A549 (cell line): ENCODE results near the gene HOGA1. TPM values are rescaled to one million over a fixed set of nuclear protein-coding genes. Genes with fewer than 3 reads are reported as not detected.

Experiments used
- ATAC-seq, 2 experiments: fragments of 200-7000 bp in 1 of 2; fragments of >200 bp in 1 of 2; cut with Nextera tagmentation in 1 of 2; cut with Tn5 transposase in 1 of 2; 3 replicates each; pipeline versions ENCODE4 v1.8.0 to v1.9.1; 2018 to 2020; ENCODE audit warnings: mild to moderate bottlenecking in 1 of 2, moderate library complexity in 1 of 2
- CTCF ChIA-PET: fragments of 300-600 bp; sonication (Branson Sonifier 250); formaldehyde crosslinking; extraction: SDS; loops from one replicate; lab custom pipeline; 2021; ENCODE audit warnings: antibody characterized with exemption, inconsistent platforms; lab: Yijun Ruan, JAX
- POLR2A ChIA-PET: fragments of 350-600 bp; formaldehyde crosslinking; extraction: SDS; loops from one replicate; lab custom pipeline; 2021; ENCODE audit warnings: antibody characterized with exemption, inconsistent platforms; lab: Yijun Ruan, JAX
- DNase-seq, 2 experiments: peaks; one replicate each; pipeline versions ENCODE4 v3.0.0 to v3.0.0-alpha.2; 2011 to 2016; ENCODE audit warnings: low read depth in 1 of 2, low spot score in 1 of 2
- FAIRE-seq: peaks from 2 replicates; lab custom pipeline; 2011; peaks lifted over from hg19 to GRCh38; lab: Jason Lieb, UNC
- H3K27ac ChIP-seq, 2 experiments: fragments of >200 bp; sonication (Bioruptor Twin); formaldehyde crosslinking; 3 replicates each; pipeline ENCODE4 v1.5.1; 2016 to 2017
- H3K4me1 ChIP-seq: fragments of >200 bp; sonication (Bioruptor Twin); formaldehyde crosslinking; 3 replicates; pipeline ENCODE4 v1.6.1; 2016
- H3K4me2 ChIP-seq: fragments of >200 bp; sonication (Bioruptor Twin); formaldehyde crosslinking; 3 replicates; pipeline ENCODE4 v1.6.1; 2016
- H3K4me3 ChIP-seq: fragments of >200 bp; sonication (Bioruptor Twin); formaldehyde crosslinking; 3 replicates; pipeline ENCODE4 v1.5.1; 2016
- H3K9me3 ChIP-seq: fragments of >200 bp; sonication (Bioruptor Twin); formaldehyde crosslinking; 3 replicates; pipeline ENCODE4 v1.6.1; 2016
- ATOH8 ChIP-seq: fragments of 250-450 bp; sonication (Bioruptor Pico); IDR thresholded peaks from 2 replicates; pipeline ENCODE4 v1.5.0; 2020; ENCODE audit warnings: low read depth, mild to moderate bottlenecking, moderate library complexity
- BHLHE40 ChIP-seq: IDR thresholded peaks from 2 replicates; pipeline ENCODE4 v1.6.1; 2012; ENCODE audit warnings: low read depth, low read length, inconsistent platforms
- CEBPB ChIP-seq, 2 experiments: fragments of >200 bp in 1 of 2; sonication (Bioruptor Twin) in 1 of 2; formaldehyde crosslinking in 1 of 2; IDR thresholded peaks; 2 replicates each; pipeline ENCODE4 v1.6.1; 2012 to 2016
- CHD4 ChIP-seq: fragments of 200-600 bp; sonication (generic); IDR thresholded peaks from 2 replicates; pipeline ENCODE4 v1.6.1; 2016; ENCODE audit warnings: antibody characterized with exemption, mild to moderate bottlenecking, borderline replicate concordance
- ESRRA ChIP-seq: fragments of 150-350 bp; IDR thresholded peaks from 2 replicates; pipeline ENCODE4 v1.6.1; 2014; ENCODE audit warnings: mild to moderate bottlenecking, low read length, borderline replicate concordance
- GATA3 ChIP-seq: IDR thresholded peaks from 2 replicates; pipeline ENCODE4 v1.6.1; 2012; ENCODE audit warnings: borderline replicate concordance
- HDAC2 ChIP-seq: fragments of 200-600 bp; sonication (generic); IDR thresholded peaks from 2 replicates; pipeline ENCODE4 v1.6.1; 2016
- HOXB5 ChIP-seq: fragments of 250-450 bp; sonication (Bioruptor Pico); IDR thresholded peaks from 2 replicates; pipeline ENCODE4 v1.5.0; 2020; ENCODE audit warnings: mild to moderate bottlenecking, moderate library complexity
- JUNB ChIP-seq: fragments of >200 bp; sonication (Bioruptor Twin); formaldehyde crosslinking; IDR thresholded peaks from 2 replicates; pipeline ENCODE4 v1.6.1; 2016
- KDM1A ChIP-seq: fragments of 200-600 bp; sonication (generic); IDR thresholded peaks from 2 replicates; pipeline ENCODE4 v1.6.1; 2016; ENCODE audit warnings: low read depth, mild to moderate bottlenecking
- MAFK ChIP-seq: fragments of 450-650 bp; IDR thresholded peaks from 2 replicates; pipeline ENCODE4 v1.6.1; 2014; ENCODE audit not compliant: partially characterized antibody
- MAX ChIP-seq: IDR thresholded peaks from 2 replicates; pipeline ENCODE4 v1.6.1; 2012
- MYC ChIP-seq: IDR thresholded peaks from 2 replicates; pipeline ENCODE4 v1.6.1; 2012; ENCODE audit warnings: mild to moderate bottlenecking, inconsistent platforms, low read length, improper control_type of control experiment, borderline replicate concordance
- NPAS2 ChIP-seq: fragments of 250-450 bp; sonication (Bioruptor Pico); IDR thresholded peaks from 2 replicates; pipeline ENCODE4 v1.8.0; 2022; ENCODE audit warnings: mild to moderate bottlenecking, moderate library complexity, borderline replicate concordance
- NR3C1 ChIP-seq: fragments of >200 bp; sonication (Bioruptor Twin); formaldehyde crosslinking; IDR thresholded peaks from 3 replicates; pipeline ENCODE4 v1.6.1; 2017
- PHF8 ChIP-seq: fragments of 200-600 bp; sonication (generic); IDR thresholded peaks from 2 replicates; pipeline ENCODE4 v1.6.1; 2016; ENCODE audit warnings: low read depth, mild to moderate bottlenecking, antibody characterized with exemption, moderate library complexity, borderline replicate concordance
- POLR2AphosphoS2 ChIP-seq: conservative IDR thresholded peaks from 2 replicates; pipeline ENCODE4 v1.6.1; 2012; ENCODE audit warnings: low read length, improper control_type of control experiment, inconsistent platforms
- RARB ChIP-seq: fragments of 250-450 bp; sonication (Bioruptor Pico); IDR thresholded peaks from 2 replicates; pipeline ENCODE4 v1.8.0; 2021; ENCODE audit warnings: mild to moderate bottlenecking, moderate library complexity
- RFX5 ChIP-seq: fragments of 450-650 bp; IDR thresholded peaks from 2 replicates; pipeline ENCODE4 v1.7.1; 2014; ENCODE audit warnings: antibody characterized with exemption, mild to moderate bottlenecking, moderate library complexity
- RNF2 ChIP-seq: fragments of 200-600 bp; sonication (generic); IDR thresholded peaks from 2 replicates; pipeline ENCODE4 v1.6.1; 2016; ENCODE audit warnings: low read depth, mild to moderate bottlenecking, antibody characterized with exemption, moderate library complexity, borderline replicate concordance
- SMC3 ChIP-seq: fragments of >200 bp; sonication (Bioruptor Twin); formaldehyde crosslinking; IDR thresholded peaks from 3 replicates; pipeline ENCODE4 v1.6.1; 2018; ENCODE audit warnings: inconsistent platforms
- SREBF2 ChIP-seq: fragments of 450-650 bp; IDR thresholded peaks from 2 replicates; pipeline ENCODE4 v1.6.1; 2014; ENCODE audit warnings: mild to moderate bottlenecking, moderate library complexity
- TP53 ChIP-seq: fragments of 250-450 bp; sonication (Bioruptor Pico); IDR thresholded peaks from 2 replicates; pipeline ENCODE4 v1.5.0; 2021; ENCODE audit warnings: mild to moderate bottlenecking, moderate library complexity
- ZC3H11A ChIP-seq: fragments of 450-650 bp; IDR thresholded peaks from 2 replicates; pipeline ENCODE4 v1.6.1; 2014; ENCODE audit warnings: antibody characterized with exemption, mild to moderate bottlenecking
- WGBS: methylation state at CpG from one replicate; pipeline ENCODE4 v1.1.6; 2017; ENCODE audit errors: missing lambda C conversion rate; 5-methylcytosine and 5-hydroxymethylcytosine counted together
- polyA plus RNA-seq, 4 experiments: library from polyadenylated mRNA; depleted of rRNA in 3 of 4; stranded (reverse); fragments of >200 nt; fragmentation: RNase III in 1 of 4; extraction: RNeasy Plus Mini Kit Qiagen cat#74134 plus additional on column Dnase treatment in 1 of 4; gene quantifications; 2 replicates in 3 of 4; 3 replicates in 1 of 4; pipeline ENCODE4 v1.2.3, GENCODE V29; 2011 to 2017
- TF ChIP-seq, protein P1 (sequence below): IDR thresholded peaks from 2 replicates; pipeline ENCODE4 v1.6.1; 2012; ENCODE audit warnings: low read depth, borderline replicate concordance
- TF ChIP-seq, protein P2 (sequence below): fragments of >200 bp; sonication (Bioruptor Twin); formaldehyde crosslinking; IDR thresholded peaks from 2 replicates; pipeline ENCODE4 v1.6.1; 2016
- TF ChIP-seq, protein P3 (sequence below): fragments of >200 bp; sonication (Bioruptor Twin); formaldehyde crosslinking; IDR thresholded peaks from 3 replicates; pipeline ENCODE4 v1.5.1; 2016
- TF ChIP-seq, protein P4 (sequence below): fragments of 200-600 bp; sonication (generic); IDR thresholded peaks from 2 replicates; pipeline ENCODE4 v1.6.1; 2016; ENCODE audit warnings: antibody characterized with exemption, mild to moderate bottlenecking, moderate library complexity

The HOGA1 gene
- polyA plus RNA-seq, 2 of the 4 experiments (the other 2 are of a cell fraction) = 2.0 to 3.1 TPM

DNA sequence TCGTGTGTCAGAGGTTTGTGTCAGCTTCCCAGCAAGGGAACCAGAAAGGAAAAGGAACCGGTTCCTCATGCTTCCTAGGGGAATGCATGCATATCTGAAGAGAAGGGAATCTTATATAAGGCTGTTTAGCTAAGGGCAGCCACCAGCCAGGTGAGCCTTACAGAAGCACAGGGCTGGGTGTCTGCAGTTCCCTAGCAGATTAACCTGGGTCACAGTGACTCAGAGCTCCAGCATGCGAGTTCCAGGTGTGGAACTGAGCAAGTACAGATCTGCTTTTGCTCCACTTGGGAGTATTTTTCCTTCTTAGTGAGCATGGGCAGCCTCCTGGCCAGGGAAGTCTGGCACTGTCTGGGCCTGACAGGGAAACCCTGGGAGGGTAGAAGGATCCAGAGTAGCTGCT is 12.6 kb upstream of the HOGA1 start:
- WGBS = 73% methylated on average over 3 of the region's 3 CpGs
- Histone ChIP-seq H3K4me1 (peaks cover 56% of the 10 kb centered on the region), H3K9me3 (no peaks in the 10 kb centered on the region)
- FAIRE-seq = no peak
- TF ChIP-seq SREBF2 (no peak), MAFK (no peak), NPAS2 (no peak), RFX5 (no peak), HDAC2 (no peak), BHLHE40 (no peak), JUNB (no peak)
- TF ChIP-seq, all 56 proteins: peak for 0
- Histone ChIP-seq H3K27ac (peak overlapping the region; percentile 91 to 93), H3K4me2 (peak overlapping the region; percentile 72), H3K4me3 (no peak overlapping the region)
- DNase-seq = no peak
- no peak for ATAC-seq
- POLR2A ChIA-PET = interaction anchor here (0.6 to 1.0 kb wide), 3 partner anchors 13 to 41 kb away, joined by 3 to 4 read pairs (median 3); partner anchors contain the start of gene HOGA1
- CTCF ChIA-PET = interaction anchor here (0.6 to 33.8 kb wide), 44 partner anchors 15 to 189 kb away, joined by 3 to 1048 read pairs (median 5); partner anchors contain the start of genes AVPI1, C10orf62, HOGA1 and MORN4

GRCh38 chr10:97572214-97572989 is 11.8 kb upstream of the HOGA1 start, which contains the start of gene ANKRD2:
TSS of gene ANKRD2 (plus strand) at chr10:97572779. CDS start at chr10:97572789, 10 bp downstream.
- H3K4me3 ChIP-seq = no peak within 1 kb of the TSS
- peak within 1 kb of the TSS; percentile 91 to 93 for H3K27ac ChIP-seq
- ChIA-PET CTCF (interaction anchor here (0.6 to 33.8 kb wide), 46 partner anchors 15 to 189 kb away, joined by 3 to 1048 read pairs (median 5); partner anchors contain the start of genes AVPI1, C10orf62, HOGA1 and MORN4), POLR2A (interaction anchor here (0.6 to 1.0 kb wide), 3 partner anchors 12 to 41 kb away, joined by 3 to 4 read pairs (median 3); partner anchors contain the start of gene HOGA1)
- WGBS = 55% methylated on average over 14 of the region's 16 CpGs
- peak within 1 kb of the TSS; percentile 72 for H3K4me2 ChIP-seq
- FAIRE-seq (peak; percentile 94), ATAC-seq (peak; percentile 72 to 79), DNase-seq (peak; percentile 81 to 86)
- H3K9me3 ChIP-seq = no peaks in the 10 kb centered on the region
- peaks cover 63% of the 10 kb centered on the region for H3K4me1 ChIP-seq
- TF ChIP-seq NR3C1 (no peak), POLR2AphosphoS2 (no peak), GATA3 (no peak), BHLHE40 (no peak), ATOH8 (CRISPR knock-in tag) (no peak), PHF8 (no peak), SMC3 (peak; percentile 97), RARB (CRISPR knock-in tag) (no peak), RFX5 (no peak), CHD4 (no peak), SREBF2 (no peak), MYC (no peak), HOXB5 (CRISPR knock-in tag) (no peak), KDM1A (no peak), MAX (peak; percentile 69), ESRRA (no peak), TP53 (no peak), ZC3H11A (no peak), HDAC2 (no peak), CEBPB (IDR thresholded peaks at IDR 0.05) (peak in 1 of 2 experiments; percentile 77; a peak in 2 of 4 replicates), RNF2 (no peak), NPAS2 (no peak)
- TF ChIP-seq, protein P1, sequence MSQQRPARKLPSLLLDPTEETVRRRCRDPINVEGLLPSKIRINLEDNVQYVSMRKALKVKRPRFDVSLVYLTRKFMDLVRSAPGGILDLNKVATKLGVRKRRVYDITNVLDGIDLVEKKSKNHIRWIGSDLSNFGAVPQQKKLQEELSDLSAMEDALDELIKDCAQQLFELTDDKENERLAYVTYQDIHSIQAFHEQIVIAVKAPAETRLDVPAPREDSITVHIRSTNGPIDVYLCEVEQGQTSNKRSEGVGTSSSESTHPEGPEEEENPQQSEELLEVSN = no peak
- TF ChIP-seq, protein P2, sequence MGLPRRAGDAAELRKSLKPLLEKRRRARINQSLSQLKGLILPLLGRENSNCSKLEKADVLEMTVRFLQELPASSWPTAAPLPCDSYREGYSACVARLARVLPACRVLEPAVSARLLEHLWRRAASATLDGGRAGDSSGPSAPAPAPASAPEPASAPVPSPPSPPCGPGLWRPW = no peak
- TF ChIP-seq, protein P3, sequence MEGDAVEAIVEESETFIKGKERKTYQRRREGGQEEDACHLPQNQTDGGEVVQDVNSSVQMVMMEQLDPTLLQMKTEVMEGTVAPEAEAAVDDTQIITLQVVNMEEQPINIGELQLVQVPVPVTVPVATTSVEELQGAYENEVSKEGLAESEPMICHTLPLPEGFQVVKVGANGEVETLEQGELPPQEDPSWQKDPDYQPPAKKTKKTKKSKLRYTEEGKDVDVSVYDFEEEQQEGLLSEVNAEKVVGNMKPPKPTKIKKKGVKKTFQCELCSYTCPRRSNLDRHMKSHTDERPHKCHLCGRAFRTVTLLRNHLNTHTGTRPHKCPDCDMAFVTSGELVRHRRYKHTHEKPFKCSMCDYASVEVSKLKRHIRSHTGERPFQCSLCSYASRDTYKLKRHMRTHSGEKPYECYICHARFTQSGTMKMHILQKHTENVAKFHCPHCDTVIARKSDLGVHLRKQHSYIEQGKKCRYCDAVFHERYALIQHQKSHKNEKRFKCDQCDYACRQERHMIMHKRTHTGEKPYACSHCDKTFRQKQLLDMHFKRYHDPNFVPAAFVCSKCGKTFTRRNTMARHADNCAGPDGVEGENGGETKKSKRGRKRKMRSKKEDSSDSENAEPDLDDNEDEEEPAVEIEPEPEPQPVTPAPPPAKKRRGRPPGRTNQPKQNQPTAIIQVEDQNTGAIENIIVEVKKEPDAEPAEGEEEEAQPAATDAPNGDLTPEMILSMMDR = peak; percentile 93
- TF ChIP-seq, protein P4, sequence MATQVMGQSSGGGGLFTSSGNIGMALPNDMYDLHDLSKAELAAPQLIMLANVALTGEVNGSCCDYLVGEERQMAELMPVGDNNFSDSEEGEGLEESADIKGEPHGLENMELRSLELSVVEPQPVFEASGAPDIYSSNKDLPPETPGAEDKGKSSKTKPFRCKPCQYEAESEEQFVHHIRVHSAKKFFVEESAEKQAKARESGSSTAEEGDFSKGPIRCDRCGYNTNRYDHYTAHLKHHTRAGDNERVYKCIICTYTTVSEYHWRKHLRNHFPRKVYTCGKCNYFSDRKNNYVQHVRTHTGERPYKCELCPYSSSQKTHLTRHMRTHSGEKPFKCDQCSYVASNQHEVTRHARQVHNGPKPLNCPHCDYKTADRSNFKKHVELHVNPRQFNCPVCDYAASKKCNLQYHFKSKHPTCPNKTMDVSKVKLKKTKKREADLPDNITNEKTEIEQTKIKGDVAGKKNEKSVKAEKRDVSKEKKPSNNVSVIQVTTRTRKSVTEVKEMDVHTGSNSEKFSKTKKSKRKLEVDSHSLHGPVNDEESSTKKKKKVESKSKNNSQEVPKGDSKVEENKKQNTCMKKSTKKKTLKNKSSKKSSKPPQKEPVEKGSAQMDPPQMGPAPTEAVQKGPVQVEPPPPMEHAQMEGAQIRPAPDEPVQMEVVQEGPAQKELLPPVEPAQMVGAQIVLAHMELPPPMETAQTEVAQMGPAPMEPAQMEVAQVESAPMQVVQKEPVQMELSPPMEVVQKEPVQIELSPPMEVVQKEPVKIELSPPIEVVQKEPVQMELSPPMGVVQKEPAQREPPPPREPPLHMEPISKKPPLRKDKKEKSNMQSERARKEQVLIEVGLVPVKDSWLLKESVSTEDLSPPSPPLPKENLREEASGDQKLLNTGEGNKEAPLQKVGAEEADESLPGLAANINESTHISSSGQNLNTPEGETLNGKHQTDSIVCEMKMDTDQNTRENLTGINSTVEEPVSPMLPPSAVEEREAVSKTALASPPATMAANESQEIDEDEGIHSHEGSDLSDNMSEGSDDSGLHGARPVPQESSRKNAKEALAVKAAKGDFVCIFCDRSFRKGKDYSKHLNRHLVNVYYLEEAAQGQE = no peak
